Stimulated activated naive CD8-positive, alpha-beta T cell treated with anti-CD3 and anti-CD28 coated beads, Interleukin-15, amount 100 ng/mL, for 72 hours (primary cell): Measurements from ENCODE around the gene IL1B.

Source experiments
- ATAC-seq: fragments of 150-1000 bp; cut with Tn5 transposase; 2 replicates; pipeline ENCODE4 v1.10.0; 2021; ENCODE audit warnings: mild to moderate bottlenecking, moderate library complexity
- DNase-seq, 2 donors: peaks; one replicate each; pipeline ENCODE4 v3.0.0; 2021 to 2022
- H3K27ac Mint-ChIP-seq, 2 donors: one replicate each; pipeline ENCODE4 v1.8.0; 2022; ENCODE audit warnings: mild to moderate bottlenecking in 2 of 2, mixed read lengths in 2 of 2, moderate library complexity in 2 of 2
- H3K27me3 Mint-ChIP-seq: one replicate; pipeline ENCODE4 v1.8.0; 2022; ENCODE audit warnings: mixed read lengths
- H3K4me1 Mint-ChIP-seq: one replicate; pipeline ENCODE4 v1.8.0; 2022; ENCODE audit warnings: mild to moderate bottlenecking, mixed read lengths
- H3K4me3 Mint-ChIP-seq, 2 donors: one replicate each; pipeline ENCODE4 v1.8.0; 2022; ENCODE audit warnings: mild to moderate bottlenecking in 2 of 2, mixed read lengths in 2 of 2, moderate library complexity in 1 of 2
- H3K9me3 Mint-ChIP-seq, 2 donors: one replicate each; pipeline ENCODE4 v1.8.0; 2022; ENCODE audit warnings: mixed read lengths in 2 of 2

IL1B gene

DNA sequence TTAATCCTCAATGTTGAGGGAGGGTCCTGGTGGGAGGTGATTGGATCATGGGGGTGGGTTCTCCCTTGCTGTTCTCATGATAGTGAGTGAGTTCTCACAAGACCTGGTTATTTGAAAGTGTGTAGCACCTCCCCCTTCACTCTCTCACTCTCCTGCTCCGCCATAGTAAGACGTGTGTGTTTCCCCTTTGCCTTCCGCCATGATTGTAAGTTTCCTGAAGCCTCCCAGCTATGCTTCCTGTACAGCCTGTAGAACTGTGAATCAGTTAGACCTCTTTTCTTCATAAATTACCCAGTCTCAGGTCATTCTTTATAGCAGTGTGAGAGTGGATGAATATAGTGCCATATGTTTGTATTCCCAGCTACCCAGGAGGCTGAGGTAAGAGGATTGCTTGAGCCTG, 9.6 kb downstream of the IL1B start:
- ATAC-seq, result no peak
- Mint-ChIP-seq H3K27ac (no peak overlapping the region), H3K9me3 (no peaks in the 10 kb centered on the region), H3K4me1 (peaks cover 20% of the 10 kb centered on the region), H3K27me3 (peaks cover 43% of the 10 kb centered on the region), H3K4me3 (no peak overlapping the region)
- no peak for DNase-seq

GRCh38 chr2:112825706-112826105, 10.9 kb downstream of the IL1B start:
- no peak for ATAC-seq

DNA sequence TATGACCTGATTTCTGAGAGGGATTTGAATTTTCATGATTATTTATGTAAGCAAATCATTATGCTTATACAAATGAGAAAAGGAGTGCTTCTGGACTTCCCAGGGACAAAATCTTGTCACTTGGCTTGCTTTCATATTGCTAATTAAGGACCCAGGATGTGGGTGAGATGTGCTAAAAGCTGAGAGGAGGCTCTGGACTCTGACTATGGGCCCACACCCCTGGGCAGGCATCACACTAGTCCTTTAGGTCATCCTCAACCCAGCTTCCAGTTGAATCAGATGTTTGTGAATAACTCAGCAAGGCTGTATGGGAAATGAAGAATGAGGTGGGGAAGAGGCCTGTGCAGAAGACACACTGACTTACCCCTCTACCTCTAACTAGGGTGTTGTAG, 11.9 kb downstream of the IL1B start:
- Mint-ChIP-seq H3K27me3 (peaks cover 25% of the 10 kb centered on the region), H3K4me3 (no peak overlapping the region), H3K9me3 (no peaks in the 10 kb centered on the region), H3K4me1 (peaks cover 33% of the 10 kb centered on the region), H3K27ac (no peak overlapping the region)
- DNase-seq, result no peak
- ATAC-seq, result no peak

More at GRCh38 chr2:112825706-112826105, 10.9 kb downstream of the IL1B start:
- Mint-ChIP-seq H3K27ac (no peak overlapping the region), H3K4me1 (peaks cover 24% of the 10 kb centered on the region), H3K27me3 (peaks cover 32% of the 10 kb centered on the region), H3K4me3 (no peak overlapping the region), H3K9me3 (no peaks in the 10 kb centered on the region)
- no peak for DNase-seq

DNA sequence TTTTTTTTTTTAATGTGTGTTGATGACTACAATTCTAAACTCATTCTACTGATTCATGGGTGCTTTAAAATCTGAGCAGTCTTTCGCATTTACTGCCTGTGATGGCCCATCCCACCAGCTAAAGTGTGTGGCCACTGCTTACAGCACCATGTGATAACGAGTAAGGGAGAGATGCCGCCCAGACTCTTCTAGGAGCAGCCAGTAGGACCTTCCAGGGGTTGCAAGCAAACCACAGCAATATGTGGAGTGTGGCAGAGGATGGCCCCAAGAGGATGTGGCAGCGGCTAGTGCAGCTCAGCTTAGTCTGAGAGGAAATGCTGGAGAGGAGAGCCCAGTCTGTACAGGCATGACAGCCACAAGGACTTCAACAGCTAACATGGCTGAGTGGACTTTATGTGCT, 14.9 kb downstream of the IL1B start:
- Mint-ChIP-seq H3K27ac (no peak overlapping the region), H3K4me1 (peaks cover 33% of the 10 kb centered on the region), H3K9me3 (no peaks in the 10 kb centered on the region), H3K4me3 (peak overlapping the region; percentile 53 to 70), H3K27me3 (peaks cover 17% of the 10 kb centered on the region)
- ATAC-seq, result peak; percentile 74
- DNase-seq, result peak; percentile 30 to 33

DNA sequence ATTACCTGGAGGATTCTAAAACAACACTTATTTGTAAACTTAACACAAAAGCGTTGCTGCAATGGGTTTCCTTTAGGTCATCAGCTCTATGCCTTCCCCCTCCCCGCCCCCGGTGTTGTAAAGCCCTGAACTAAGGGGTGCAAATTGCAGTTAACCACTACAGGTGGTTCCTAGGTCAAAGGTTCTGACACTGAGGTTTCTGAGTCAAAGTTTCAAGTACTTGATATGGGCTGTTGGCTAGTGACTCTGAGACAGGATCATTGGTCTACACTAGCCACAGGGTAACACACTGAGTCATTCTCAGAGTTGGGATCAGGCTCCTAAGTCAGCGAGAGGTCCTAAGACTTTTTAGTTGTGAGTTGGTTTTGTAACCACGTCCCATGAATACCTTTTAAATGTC, 15.4 kb downstream of the IL1B start:
- Mint-ChIP-seq H3K27ac (no peak overlapping the region), H3K4me1 (peaks cover 33% of the 10 kb centered on the region), H3K9me3 (no peaks in the 10 kb centered on the region), H3K27me3 (peaks cover 17% of the 10 kb centered on the region), H3K4me3 (peak overlapping the region; percentile 53 to 70)
- DNase-seq, result peak; percentile 59 to 65
- peak; percentile 97 for ATAC-seq

- H3K27ac Mint-ChIP-seq, result no peak overlapping the region
- H3K27me3 Mint-ChIP-seq, result peaks cover 17% of the 10 kb centered on the region
- no peak for ATAC-seq
- H3K4me3 Mint-ChIP-seq, result no peak overlapping the region
- peaks cover 33% of the 10 kb centered on the region for H3K4me1 Mint-ChIP-seq
- DNase-seq, result no peak
- no peaks in the 10 kb centered on the region for H3K9me3 Mint-ChIP-seq
Measured at GRCh38 chr2:112820343-112820742, 16.2 kb downstream of the IL1B start.

- H3K4me1 Mint-ChIP-seq, result peaks cover 33% of the 10 kb centered on the region
- no peak for DNase-seq
- no peaks in the 10 kb centered on the region for H3K9me3 Mint-ChIP-seq
- ATAC-seq, result no peak
- no peak overlapping the region for H3K4me3 Mint-ChIP-seq
- H3K27ac Mint-ChIP-seq, result no peak overlapping the region
- H3K27me3 Mint-ChIP-seq, result peaks cover 17% of the 10 kb centered on the region
Measured at GRCh38 chr2:112819081-112819480, 17.5 kb downstream of the IL1B start.

DNA sequence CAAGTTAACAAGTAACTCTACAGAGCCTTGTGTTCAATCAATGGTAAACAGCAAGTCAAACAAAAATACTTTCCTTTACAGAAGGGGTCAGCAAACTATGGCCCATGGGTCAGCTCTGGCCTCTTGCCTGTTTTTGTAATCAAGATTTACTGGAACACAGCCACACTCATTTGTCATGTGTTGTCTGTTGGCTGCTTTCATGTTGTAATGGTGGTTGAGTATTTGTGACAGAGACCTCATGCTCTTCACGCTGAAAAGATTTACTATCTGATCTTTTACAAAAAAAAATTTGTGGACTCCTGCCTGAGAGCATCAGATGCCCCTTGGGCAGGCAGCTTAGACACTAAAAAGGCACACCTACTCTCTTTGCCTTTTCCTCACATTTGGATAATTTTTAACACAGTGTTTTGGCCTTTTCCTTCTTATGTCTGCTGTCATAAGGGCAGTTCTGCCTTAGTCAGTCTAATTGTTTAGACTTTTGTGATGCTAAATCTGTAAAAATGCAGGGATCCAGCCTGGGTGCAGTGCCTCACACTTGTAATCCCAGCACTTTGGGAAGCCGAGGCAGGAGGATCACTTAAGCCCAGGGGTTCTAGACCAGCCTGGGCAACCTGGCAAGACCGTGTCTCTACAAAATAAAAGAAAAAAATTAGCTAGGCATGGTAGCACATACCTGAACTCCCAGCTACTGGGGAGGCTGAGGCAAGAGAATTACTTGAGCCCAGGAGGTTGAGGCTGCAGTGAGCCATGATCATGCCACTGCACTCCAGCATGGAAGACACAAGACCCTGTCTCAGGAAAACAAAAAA, 18.3 kb downstream of the IL1B start:
- H3K27me3 Mint-ChIP-seq, result peaks cover 14% of the 10 kb centered on the region
- DNase-seq (no peak), ATAC-seq (no peak)
- peaks cover 34% of the 10 kb centered on the region for H3K4me1 Mint-ChIP-seq
- no peaks in the 10 kb centered on the region for H3K9me3 Mint-ChIP-seq
- H3K4me3 Mint-ChIP-seq, result no peak overlapping the region
- no peak overlapping the region for H3K27ac Mint-ChIP-seq

- H3K9me3 Mint-ChIP-seq, result no peaks in the 10 kb centered on the region
- no peak overlapping the region for H3K27ac Mint-ChIP-seq
- peaks cover 10% of the 10 kb centered on the region for H3K27me3 Mint-ChIP-seq
- no peak for DNase-seq
- ATAC-seq, result no peak
- H3K4me3 Mint-ChIP-seq, result no peak overlapping the region
- H3K4me1 Mint-ChIP-seq, result peaks cover 35% of the 10 kb centered on the region
Measured at GRCh38 chr2:112817082-112817689, 19.4 kb downstream of the IL1B start.

DNA sequence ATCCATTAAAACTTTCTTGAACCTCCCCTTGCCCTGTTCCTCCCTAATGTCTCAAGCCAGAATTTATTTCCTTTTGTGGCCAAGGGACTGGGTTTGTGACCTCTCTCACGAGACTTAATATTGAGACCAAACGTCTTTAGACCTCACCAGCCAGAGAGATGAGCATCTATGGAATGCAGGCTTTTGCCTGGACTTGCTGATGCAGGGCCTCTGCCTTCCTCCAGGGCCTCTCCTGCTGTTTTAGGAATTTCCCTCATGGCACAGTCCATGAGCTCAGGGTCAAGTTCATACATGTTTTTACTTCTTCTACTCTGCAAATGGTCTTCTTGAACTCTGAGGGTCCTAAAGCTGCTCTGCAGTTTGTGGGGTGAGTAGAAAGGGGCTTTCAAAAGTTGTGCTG, 22.3 kb downstream of the IL1B start:
- Mint-ChIP-seq H3K4me3 (no peak overlapping the region), H3K9me3 (peaks cover 12 to 21% of the 10 kb centered on the region in 2 donors), H3K27ac (no peak overlapping the region), H3K27me3 (peaks cover 10% of the 10 kb centered on the region), H3K4me1 (peaks cover 32% of the 10 kb centered on the region)
- DNase-seq (no peak), ATAC-seq (no peak)

DNA sequence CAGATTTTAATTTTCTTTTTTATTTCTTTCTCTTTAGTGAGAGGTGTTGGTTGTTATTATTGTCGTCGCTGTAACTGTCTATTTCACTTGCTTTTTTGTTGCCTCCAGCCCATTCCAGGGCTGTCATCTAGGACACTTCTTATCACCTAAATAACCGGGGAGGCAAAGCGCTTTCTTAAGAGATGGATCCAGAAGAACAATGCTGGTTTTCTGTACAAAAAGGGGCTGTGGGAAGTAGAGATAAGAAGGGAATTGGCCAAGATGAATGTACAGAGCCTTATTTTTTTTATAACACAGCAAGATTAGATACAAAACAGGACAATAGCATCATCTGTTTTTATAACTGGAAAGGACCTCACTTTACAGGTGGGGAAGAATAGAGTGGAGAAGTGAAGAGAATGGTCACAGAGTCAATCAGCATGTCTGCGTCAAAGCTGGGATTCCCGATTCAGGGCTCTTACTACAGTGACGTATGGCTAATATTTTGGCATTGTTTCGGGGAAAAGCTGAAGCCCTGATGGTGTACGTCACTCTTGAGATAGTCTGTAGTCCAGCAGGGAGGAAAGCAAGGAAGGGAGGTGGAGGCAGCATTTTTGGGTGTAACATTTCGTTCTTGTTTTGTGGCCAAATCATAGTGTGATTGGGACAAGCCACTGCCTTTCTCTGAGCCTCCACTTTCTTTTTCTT, 23.2 kb downstream of the IL1B start:
- H3K27ac Mint-ChIP-seq, result no peak overlapping the region
- H3K4me3 Mint-ChIP-seq, result no peak overlapping the region
- DNase-seq (no peak), ATAC-seq (no peak)
- H3K9me3 Mint-ChIP-seq, result peaks cover 12 to 23% of the 10 kb centered on the region in 2 donors
- peaks cover 3% of the 10 kb centered on the region for H3K27me3 Mint-ChIP-seq
- H3K4me1 Mint-ChIP-seq, result peaks cover 32% of the 10 kb centered on the region

- DNase-seq, result no peak
- ATAC-seq, result no peak
- no peak overlapping the region for H3K27ac Mint-ChIP-seq
- H3K27me3 Mint-ChIP-seq, result no peaks in the 10 kb centered on the region
- H3K4me1 Mint-ChIP-seq, result peaks cover 32% of the 10 kb centered on the region
- no peak overlapping the region for H3K4me3 Mint-ChIP-seq
- H3K9me3 Mint-ChIP-seq, result peaks cover 15 to 28% of the 10 kb centered on the region in 2 donors
Measured at GRCh38 chr2:112812318-112813267, 24.0 kb downstream of the IL1B start.

DNA sequence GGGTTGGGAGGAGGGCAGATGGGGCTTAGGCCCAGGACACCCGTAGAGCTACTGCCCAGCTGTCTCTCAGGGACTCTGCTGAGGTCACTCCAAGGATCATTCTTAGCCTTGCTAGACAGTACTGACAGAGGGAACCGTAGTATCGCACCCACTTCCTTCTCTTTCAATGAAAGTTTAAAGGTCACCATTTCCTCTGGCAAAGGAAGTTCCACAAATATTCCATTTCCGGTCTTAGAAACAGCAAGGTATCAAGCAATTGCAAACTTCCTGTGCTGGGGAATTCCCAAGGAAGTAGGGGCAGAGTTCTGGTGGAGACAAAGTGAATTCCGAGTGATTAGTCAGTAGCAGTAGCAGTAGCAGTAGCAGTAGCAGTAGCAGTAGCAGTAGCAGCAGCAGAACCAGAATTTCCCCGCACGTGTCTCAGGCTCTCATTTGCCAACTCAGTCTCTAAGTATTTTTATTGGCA, 24.7 kb downstream of the IL1B start:
- Mint-ChIP-seq H3K4me3 (peak overlapping the region in 1 of 2 donors; percentile 50), H3K27me3 (no peaks in the 10 kb centered on the region), H3K9me3 (peaks cover 20 to 35% of the 10 kb centered on the region in 2 donors), H3K27ac (no peak overlapping the region), H3K4me1 (peaks cover 32% of the 10 kb centered on the region)
- DNase-seq (no peak), ATAC-seq (peak; percentile 58)

- ATAC-seq, result no peak
- H3K4me3 Mint-ChIP-seq, result peak overlapping the region in 1 of 2 donors; percentile 4
- H3K9me3 Mint-ChIP-seq, result peaks cover 20 to 40% of the 10 kb centered on the region in 2 donors
- no peaks in the 10 kb centered on the region for H3K27me3 Mint-ChIP-seq
- peaks cover 32% of the 10 kb centered on the region for H3K4me1 Mint-ChIP-seq
- DNase-seq, result no peak
- peak overlapping the region; percentile 21 to 28 for H3K27ac Mint-ChIP-seq
Measured at GRCh38 chr2:112811276-112811831, 25.2 kb downstream of the IL1B start.

DNA sequence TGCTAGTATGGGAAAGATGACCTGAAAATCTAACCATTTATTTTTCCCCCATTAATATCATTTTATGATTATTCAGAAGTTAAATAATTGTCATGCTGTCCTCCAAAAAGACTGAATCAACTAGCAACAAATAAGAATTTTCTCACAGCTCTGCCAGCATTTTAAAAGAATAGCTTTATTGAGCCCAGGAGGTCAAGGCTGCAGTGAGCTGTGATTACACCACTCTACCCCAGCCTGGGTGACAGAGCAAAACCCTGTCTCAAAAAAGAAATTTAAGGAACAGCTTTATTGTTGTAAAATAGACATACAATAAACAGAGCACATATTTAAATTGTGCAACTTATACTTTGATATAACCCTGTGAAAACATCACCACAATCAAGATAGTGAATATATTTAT, 27.5 kb downstream of the IL1B start:
- ATAC-seq, result no peak
- no peak overlapping the region for H3K4me3 Mint-ChIP-seq
- H3K27ac Mint-ChIP-seq, result no peak overlapping the region
- peaks cover 43% of the 10 kb centered on the region for H3K4me1 Mint-ChIP-seq
- peaks cover 20 to 41% of the 10 kb centered on the region in 2 donors for H3K9me3 Mint-ChIP-seq
- no peaks in the 10 kb centered on the region for H3K27me3 Mint-ChIP-seq
- no peak for DNase-seq
